NCI-H1092 treated with DMSO at 0.1 percent for 48 hours (cell line): Measurements from ENCODE around the gene CHD1L.
"Not testable (repeated sequence)": the region's sequence is repeated elsewhere in the genome, so short reads cannot be mapped to it uniquely, and the experiment has no call there.

Experiments
- DNase-seq: peaks from one replicate; lab custom pipeline; 2025; lab: John Stamatoyannopoulos, UW

CHD1L gene

GRCh38 chr1:147242449-147243227 lies at the start of gene CHD1L:
CHD1L (plus strand) TSS chr1:147242684; CDS start chr1:147242704, 20 bp downstream.
- DNase-seq: peak; percentile 96

- DNase-seq: not testable (repeated sequence)
Measured at GRCh38 chr1:147197324-147197723, 45.2 kb upstream of the CHD1L start.

- no peak for DNase-seq
Measured at GRCh38 chr1:147201276-147201675, 41.2 kb upstream of the CHD1L start.

GRCh38 chr1:147201786-147202185 lies 40.7 kb upstream of the CHD1L start:
- DNase-seq: no peak

GRCh38 chr1:147202576-147202975 lies 39.9 kb upstream of the CHD1L start:
- no peak for DNase-seq

- DNase-seq: no peak
Measured at GRCh38 chr1:147204080-147204479, 38.4 kb upstream of the CHD1L start.

GRCh38 chr1:147207192-147207591 lies 35.3 kb upstream of the CHD1L start:
- DNase-seq: no peak

GRCh38 chr1:147208619-147209018 lies 33.9 kb upstream of the CHD1L start:
- no peak for DNase-seq

GRCh38 chr1:147209825-147210821 lies 32.4 kb upstream of the CHD1L start:
- no peak for DNase-seq

GRCh38 chr1:147210987-147211386 lies 31.5 kb upstream of the CHD1L start:
- DNase-seq: no peak

- DNase-seq: no peak
Measured at GRCh38 chr1:147211577-147211976, 30.9 kb upstream of the CHD1L start.

GRCh38 chr1:147213271-147213670 lies 29.2 kb upstream of the CHD1L start:
- no peak for DNase-seq

- DNase-seq: no peak
Measured at GRCh38 chr1:147214325-147214724, 28.2 kb upstream of the CHD1L start.

GRCh38 chr1:147214842-147215539 lies 27.5 kb upstream of the CHD1L start:
- no peak for DNase-seq

- no peak for DNase-seq
Measured at GRCh38 chr1:147215540-147215916, 27.0 kb upstream of the CHD1L start.

- DNase-seq: no peak
Measured at GRCh38 chr1:147216124-147216523, 26.4 kb upstream of the CHD1L start.

GRCh38 chr1:147217141-147217540 lies 25.3 kb upstream of the CHD1L start:
- no peak for DNase-seq

GRCh38 chr1:147218606-147219005 lies 23.9 kb upstream of the CHD1L start:
- DNase-seq: no peak

GRCh38 chr1:147223740-147224615 lies 18.5 kb upstream of the CHD1L start:
- DNase-seq: no peak

- DNase-seq: peak; percentile 38
Measured at GRCh38 chr1:147225193-147225730, 17.2 kb upstream of the CHD1L start, which contains the start of gene FMO5. FMO5 (minus strand) TSS chr1:147225339; CDS start chr1:147225029, 310 bp downstream.

GRCh38 chr1:147231032-147231431 lies 11.5 kb upstream of the CHD1L start:
- DNase-seq: not testable (repeated sequence)
